HCT116 (cell line): Measurements from ENCODE around the gene AP2S1. TPM values are rescaled to one million over a fixed set of nuclear protein-coding genes. Genes with fewer than 3 reads are reported as not detected.

Experiments used
- ATAC-seq: fragments of 200-7000 bp; cut with Tn5 transposase; 2 replicates; pipeline ENCODE4 v1.9.1; 2020; ENCODE audit warnings: mild to moderate bottlenecking, moderate library complexity
- BruUV-seq: library from RNA; stranded (reverse); fragments of 400-500 nt; replicated peaks from 2 replicates; lab custom pipeline; 2021; lab: Mats Ljungman, UMichigan
- CTCF ChIA-PET: fragments of 300-600 bp; sonication (Branson Sonifier 250); formaldehyde crosslinking; loops from one replicate; lab custom pipeline; 2021; ENCODE audit warnings: antibody characterized with exemption; lab: Charles Lee
- POLR2A ChIA-PET: fragments of 300-600, 350-600 bp; sonication (Branson Sonifier 250); formaldehyde crosslinking; loops from one replicate; lab custom pipeline; 2021; ENCODE audit warnings: antibody characterized with exemption; lab: Charles Lee
- RAD21 ChIA-PET, 2 experiments: fragments of 300-600 bp; sonication (Branson Sonifier 250); formaldehyde crosslinking; loops; one replicate each; lab custom pipeline; 2023; ENCODE audit warnings: low total read pairs in 2 of 2; ENCODE audit not compliant: uncharacterized antibody in 2 of 2, unreplicated experiment in 2 of 2, low non-redundant PET in 1 of 2; lab: Charles Lee
- DNase-seq: peaks from one replicate; pipeline ENCODE4 v3.0.0-alpha.2; 2010; ENCODE audit warnings: low read depth, low spot score
- H2AFZ ChIP-seq: fragments of 200-600 bp; shearing (Covaris generic), sonication (generic); 2 replicates; pipeline ENCODE4 v1.6.1; 2017; ENCODE audit warnings: low read depth, mixed run types, mixed read lengths, antibody characterized with exemption, low read length; ENCODE audit not compliant: poor library complexity, severe bottlenecking
- H3K27ac ChIP-seq: 2 replicates; pipeline ENCODE4 v1.5.1; 2012; ENCODE audit warnings: low read depth, low read length
- H3K27me3 ChIP-seq: fragments of 200-600 bp; sonication (generic); 2 replicates; pipeline ENCODE4 v1.6.1; 2016; ENCODE audit warnings: mixed run types, low read length, mixed read lengths; ENCODE audit not compliant: insufficient read depth
- H3K36me3 ChIP-seq, 2 experiments: fragments of 200-500 bp in 1 of 2; fragments of 200-600 bp in 1 of 2; sonication (Bioruptor generic) in 1 of 2; sonication (generic) in 1 of 2; 2 replicates each; pipeline versions ENCODE4 v1.5.1 to v1.6.1; 2014 to 2016; ENCODE audit warnings: low read length in 2 of 2, inconsistent platforms in 1 of 2, mixed read lengths in 1 of 2, mixed run types in 1 of 2; ENCODE audit not compliant: insufficient read depth in 2 of 2, control insufficient read depth in 1 of 2
- H3K4me1 ChIP-seq, 2 experiments: fragments of 200-600 bp in 1 of 2; sonication (generic) in 1 of 2; 2 replicates each; pipeline versions ENCODE4 v1.5.1 to v1.6.1; 2012 to 2017; ENCODE audit warnings: low read length in 2 of 2, inconsistent platforms in 1 of 2, mild to moderate bottlenecking in 1 of 2, mixed read lengths in 1 of 2, mixed run types in 1 of 2, moderate library complexity in 1 of 2; ENCODE audit not compliant: insufficient read depth in 2 of 2, control insufficient read depth in 1 of 2
- H3K4me2 ChIP-seq: fragments of 200-600 bp; sonication (generic); 2 replicates; pipeline ENCODE4 v1.6.1; 2017; ENCODE audit warnings: mixed run types, low read length, mixed read lengths
- H3K4me3 ChIP-seq, 2 experiments: fragments of 200-600 bp in 1 of 2; sonication (generic) in 1 of 2; replicated peaks in 1 of 2; 2 replicates each; pipeline ENCODE4 v1.5.1; 2011 to 2016; ENCODE audit warnings: low read length in 2 of 2, control low read depth in 1 of 2, low read depth in 1 of 2, mild to moderate bottlenecking in 1 of 2, mixed read lengths in 1 of 2, mixed run types in 1 of 2
- H3K79me2 ChIP-seq: fragments of 200-600 bp; sonication (generic); 2 replicates; pipeline ENCODE4 v1.6.1; 2017; ENCODE audit warnings: mild to moderate bottlenecking, mixed run types, low read length, moderate library complexity, mixed read lengths; ENCODE audit not compliant: insufficient read depth
- H3K9ac ChIP-seq: fragments of 200-600 bp; sonication (generic); 2 replicates; pipeline ENCODE4 v1.6.1; 2016; ENCODE audit warnings: low read length, mixed read lengths
- H3K9me2 ChIP-seq: fragments of 200-600 bp; sonication (generic), shearing (Covaris generic); 2 replicates; pipeline ENCODE4 v1.6.1; 2017; ENCODE audit warnings: mixed run types, mild to moderate bottlenecking, moderate library complexity; ENCODE audit not compliant: insufficient read depth
- H3K9me3 ChIP-seq, 2 experiments: fragments of 200-500 bp in 1 of 2; fragments of 200-600 bp in 1 of 2; sonication (Bioruptor generic) in 1 of 2; sonication (generic) in 1 of 2; 2 replicates each; pipeline ENCODE4 v1.6.1; 2014 to 2017; ENCODE audit warnings: low read length in 2 of 2, mixed read lengths in 2 of 2, inconsistent platforms in 1 of 2, low read depth in 1 of 2, mild to moderate bottlenecking in 1 of 2, mixed run types in 1 of 2, moderate library complexity in 1 of 2; ENCODE audit not compliant: control insufficient read depth in 1 of 2, insufficient read depth in 1 of 2
- H4K20me1 ChIP-seq: fragments of 200-600 bp; sonication (generic), shearing (Covaris generic); 2 replicates; pipeline ENCODE4 v1.6.1; 2017; ENCODE audit warnings: mixed run types, mild to moderate bottlenecking, moderate library complexity; ENCODE audit not compliant: insufficient read depth
- CBX3 ChIP-seq: IDR thresholded peaks from 2 replicates; pipeline ENCODE4 v1.6.1; 2012; ENCODE audit warnings: low read depth
- CEBPB ChIP-seq: IDR thresholded peaks from 2 replicates; pipeline ENCODE4 v1.6.1; 2012; ENCODE audit warnings: low read depth
- ELF1 ChIP-seq: IDR thresholded peaks from 2 replicates; pipeline ENCODE4 v1.6.1; 2012; ENCODE audit warnings: low read depth, borderline replicate concordance
- EZH2phosphoT487 ChIP-seq: fragments of 200-600 bp; IDR thresholded peaks from 2 replicates; pipeline ENCODE4 v1.6.1; 2018; ENCODE audit warnings: antibody characterized with exemption, borderline replicate concordance
- FOSL1 ChIP-seq: IDR thresholded peaks from 2 replicates; pipeline ENCODE4 v1.6.1; 2012; ENCODE audit warnings: low read depth
- JUND ChIP-seq: IDR thresholded peaks from 2 replicates; pipeline ENCODE4 v1.6.1; 2012
- SP1 ChIP-seq: IDR thresholded peaks from 2 replicates; pipeline ENCODE4 v1.6.1; 2012; ENCODE audit warnings: low read depth
- SRF ChIP-seq: IDR thresholded peaks from 2 replicates; pipeline ENCODE4 v1.6.1; 2012; ENCODE audit warnings: low read depth
- ZFX ChIP-seq: fragments of 450-650 bp; IDR thresholded peaks from 2 replicates; pipeline ENCODE4 v1.6.1; 2017
- intact Hi-C: fragments of 100-400 bp; cut with micrococcal nuclease; formaldehyde crosslinking; loops from 2 replicates; pipeline ENCODE4 v1.10.0; 2022
- total RNA-seq: library from RNA; stranded (reverse); gene quantifications from one replicate; pipeline ENCODE4 v1.2.1, GENCODE V29; 2021; ENCODE audit not compliant: unreplicated experiment
- TF ChIP-seq, protein P1 (sequence below), 3 experiments: fragments of 200-600 bp in 1 of 3; sonication (generic) in 1 of 3; IDR thresholded peaks in 2 of 3; conservative IDR thresholded peaks in 1 of 3; 2 replicates each; pipeline ENCODE4 v1.5.1; 2012 to 2017; ENCODE audit warnings: low read depth in 2 of 3, low read length in 2 of 3, antibody characterized with exemption in 1 of 3, borderline replicate concordance in 1 of 3, control low read depth in 1 of 3, mild to moderate bottlenecking in 1 of 3, mixed read lengths in 1 of 3, mixed run types in 1 of 3, moderate library complexity in 1 of 3; ENCODE audit not compliant: insufficient read depth in 1 of 3
- TF ChIP-seq, protein P2 (sequence below): IDR thresholded peaks from 2 replicates; pipeline ENCODE4 v1.6.1; 2012
- TF ChIP-seq, protein P3 (sequence below): IDR thresholded peaks from 2 replicates; pipeline ENCODE4 v1.6.1; 2011; ENCODE audit warnings: mild to moderate bottlenecking, low read length, moderate library complexity; ENCODE audit not compliant: insufficient replicate concordance; ENCODE audit errors: extremely low read depth

Gene AP2S1
- total RNA-seq, 1 experiment from 2014 or later, result 296 TPM

DNA sequence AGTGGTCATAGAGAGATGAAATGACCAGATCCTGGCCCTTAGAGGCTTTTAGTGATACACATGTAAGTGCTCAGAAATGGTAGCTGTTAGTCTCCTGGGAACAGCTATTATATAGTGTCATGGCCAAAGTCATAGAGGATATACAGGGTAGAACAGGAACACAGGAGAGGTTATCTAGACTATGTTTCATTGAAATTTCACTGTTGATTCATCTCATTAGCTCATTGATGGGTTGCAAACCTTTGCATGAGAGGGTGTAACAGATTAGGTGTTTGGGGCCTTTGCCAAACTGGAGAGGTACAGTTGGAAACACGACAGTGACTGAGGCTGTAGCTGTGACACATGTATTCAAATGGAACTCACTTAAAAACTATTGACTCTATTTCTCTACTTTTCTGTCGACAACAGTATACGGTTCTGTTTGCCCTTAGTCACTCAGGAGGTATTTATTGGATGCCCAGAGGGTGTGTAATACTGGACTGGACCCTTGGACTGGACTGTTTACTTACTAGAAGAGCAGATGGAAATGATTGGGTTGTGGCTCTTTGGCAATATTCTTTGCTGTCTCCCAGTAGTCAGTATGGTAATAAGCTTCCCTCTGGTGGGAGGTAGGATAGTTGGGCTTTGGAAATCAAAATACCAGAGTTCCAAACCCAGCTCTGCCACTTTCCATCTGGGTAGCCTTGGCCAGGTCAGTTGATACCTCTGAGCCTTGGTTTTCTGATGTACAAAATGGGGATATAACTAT lies 40.0 kb upstream of the AP2S1 start:
- Histone ChIP-seq H3K4me2 (peak overlapping the region; percentile 61), H3K79me2 (peaks cover 81% of the 10 kb centered on the region), H3K27me3 (no peaks in the 10 kb centered on the region), H3K4me1 (peaks cover 23 to 34% of the 10 kb centered on the region in 2 experiments), H3K27ac (peak overlapping the region; percentile 14; the same call in 1 of the 2 replicates), H3K9me3 (no peaks in the 10 kb centered on the region), H3K36me3 (no peaks in the 10 kb centered on the region), H4K20me1 (peaks cover 3% of the 10 kb centered on the region; the same call in 1 of the 2 replicates), H2AFZ (no peak overlapping the region), H3K9me2 (no peaks in the 10 kb centered on the region), H3K4me3 (peak overlapping the region in 1 of 2 experiments; percentile 9; a peak in 1 of 4 replicates), H3K9ac (peak overlapping the region; percentile 13; the same call in 1 of the 2 replicates)
- ChIA-PET POLR2A (interaction anchor here (0.5 to 1.1 kb wide), 2 partner anchors 10 to 18 kb away, joined by 3 to 4 read pairs; no protein-coding TSS in a partner anchor), RAD21 (interaction anchor here (0.5 to 0.6 kb wide), 2 partner anchors 11 to 348 kb away, joined by 3 read pairs; no protein-coding TSS in a partner anchor), CTCF (interaction anchor here (0.5 to 0.7 kb wide), 2 partner anchors 20 to 34 kb away, joined by 3 read pairs; no protein-coding TSS in a partner anchor)
- no TSS peak for BruUV-seq
- intact Hi-C loops, result no loop called here
- TF ChIP-seq CBX3 (no peak), CEBPB (peak; percentile 47), ZFX (no peak), ELF1 (no peak), JUND (peak; percentile 61), SP1 (peak; percentile 81), EZH2phosphoT487 (no peak), SRF (0 out of 2 replicates have a peak, but pooled peaks have one; percentile 9), FOSL1 (peak; percentile 61)
- TF ChIP-seq, protein P1, sequence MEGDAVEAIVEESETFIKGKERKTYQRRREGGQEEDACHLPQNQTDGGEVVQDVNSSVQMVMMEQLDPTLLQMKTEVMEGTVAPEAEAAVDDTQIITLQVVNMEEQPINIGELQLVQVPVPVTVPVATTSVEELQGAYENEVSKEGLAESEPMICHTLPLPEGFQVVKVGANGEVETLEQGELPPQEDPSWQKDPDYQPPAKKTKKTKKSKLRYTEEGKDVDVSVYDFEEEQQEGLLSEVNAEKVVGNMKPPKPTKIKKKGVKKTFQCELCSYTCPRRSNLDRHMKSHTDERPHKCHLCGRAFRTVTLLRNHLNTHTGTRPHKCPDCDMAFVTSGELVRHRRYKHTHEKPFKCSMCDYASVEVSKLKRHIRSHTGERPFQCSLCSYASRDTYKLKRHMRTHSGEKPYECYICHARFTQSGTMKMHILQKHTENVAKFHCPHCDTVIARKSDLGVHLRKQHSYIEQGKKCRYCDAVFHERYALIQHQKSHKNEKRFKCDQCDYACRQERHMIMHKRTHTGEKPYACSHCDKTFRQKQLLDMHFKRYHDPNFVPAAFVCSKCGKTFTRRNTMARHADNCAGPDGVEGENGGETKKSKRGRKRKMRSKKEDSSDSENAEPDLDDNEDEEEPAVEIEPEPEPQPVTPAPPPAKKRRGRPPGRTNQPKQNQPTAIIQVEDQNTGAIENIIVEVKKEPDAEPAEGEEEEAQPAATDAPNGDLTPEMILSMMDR (IDR thresholded peaks at IDR 0.05 in 2 of 3, conservative IDR thresholded peaks at IDR 0.05 in 1 of 3; ENCODE audit: borderline replicate concordance in 1 of 3, insufficient read depth in 1 of 3, low read depth in 2 of 3, low read length in 2 of 3), result no peak
- TF ChIP-seq, protein P2, sequence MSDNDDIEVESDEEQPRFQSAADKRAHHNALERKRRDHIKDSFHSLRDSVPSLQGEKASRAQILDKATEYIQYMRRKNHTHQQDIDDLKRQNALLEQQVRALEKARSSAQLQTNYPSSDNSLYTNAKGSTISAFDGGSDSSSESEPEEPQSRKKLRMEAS, result peak; percentile 40
- TF ChIP-seq, protein P3, sequence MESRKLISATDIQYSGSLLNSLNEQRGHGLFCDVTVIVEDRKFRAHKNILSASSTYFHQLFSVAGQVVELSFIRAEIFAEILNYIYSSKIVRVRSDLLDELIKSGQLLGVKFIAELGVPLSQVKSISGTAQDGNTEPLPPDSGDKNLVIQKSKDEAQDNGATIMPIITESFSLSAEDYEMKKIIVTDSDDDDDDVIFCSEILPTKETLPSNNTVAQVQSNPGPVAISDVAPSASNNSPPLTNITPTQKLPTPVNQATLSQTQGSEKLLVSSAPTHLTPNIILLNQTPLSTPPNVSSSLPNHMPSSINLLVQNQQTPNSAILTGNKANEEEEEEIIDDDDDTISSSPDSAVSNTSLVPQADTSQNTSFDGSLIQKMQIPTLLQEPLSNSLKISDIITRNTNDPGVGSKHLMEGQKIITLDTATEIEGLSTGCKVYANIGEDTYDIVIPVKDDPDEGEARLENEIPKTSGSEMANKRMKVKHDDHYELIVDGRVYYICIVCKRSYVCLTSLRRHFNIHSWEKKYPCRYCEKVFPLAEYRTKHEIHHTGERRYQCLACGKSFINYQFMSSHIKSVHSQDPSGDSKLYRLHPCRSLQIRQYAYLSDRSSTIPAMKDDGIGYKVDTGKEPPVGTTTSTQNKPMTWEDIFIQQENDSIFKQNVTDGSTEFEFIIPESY, result no peak
- DNase-seq, result no peak
- peak; percentile 87 for ATAC-seq
